NCI-H510A treated with DMSO at 0.1 percent for 48 hours (cell line): Measurements from ENCODE around the gene PHLPP1.

ENCODE experiments used
- DNase-seq: peaks from one replicate; lab custom pipeline; 2025; lab: John Stamatoyannopoulos, UW

PHLPP1 gene

GRCh38 chr18:62741118-62741566 lies 25.8 kb downstream of the PHLPP1 start:
- DNase-seq, result no peak

DNA sequence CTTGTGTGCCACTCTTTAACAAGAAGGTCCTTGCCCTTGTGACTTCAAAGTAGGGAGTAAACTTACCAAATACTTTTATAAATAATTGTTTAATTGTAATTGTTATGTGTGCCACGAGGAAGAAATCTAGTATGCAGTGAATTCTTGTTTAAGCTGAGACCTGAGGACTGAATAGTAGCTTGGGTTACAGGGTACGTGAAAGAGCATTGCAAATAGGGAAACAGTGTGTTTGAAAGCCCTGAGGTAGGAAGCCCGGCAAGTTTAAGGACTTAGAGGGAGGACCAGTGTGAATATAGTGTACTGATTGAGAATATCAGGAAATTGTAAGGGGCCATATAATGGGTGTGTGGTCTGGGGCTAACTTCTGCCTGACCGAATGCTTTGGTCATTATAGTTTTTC lies 26.2 kb downstream of the PHLPP1 start:
- DNase-seq, result no peak

GRCh38 chr18:62744076-62744968 lies 29.0 kb downstream of the PHLPP1 start:
- DNase-seq, result no peak

DNA sequence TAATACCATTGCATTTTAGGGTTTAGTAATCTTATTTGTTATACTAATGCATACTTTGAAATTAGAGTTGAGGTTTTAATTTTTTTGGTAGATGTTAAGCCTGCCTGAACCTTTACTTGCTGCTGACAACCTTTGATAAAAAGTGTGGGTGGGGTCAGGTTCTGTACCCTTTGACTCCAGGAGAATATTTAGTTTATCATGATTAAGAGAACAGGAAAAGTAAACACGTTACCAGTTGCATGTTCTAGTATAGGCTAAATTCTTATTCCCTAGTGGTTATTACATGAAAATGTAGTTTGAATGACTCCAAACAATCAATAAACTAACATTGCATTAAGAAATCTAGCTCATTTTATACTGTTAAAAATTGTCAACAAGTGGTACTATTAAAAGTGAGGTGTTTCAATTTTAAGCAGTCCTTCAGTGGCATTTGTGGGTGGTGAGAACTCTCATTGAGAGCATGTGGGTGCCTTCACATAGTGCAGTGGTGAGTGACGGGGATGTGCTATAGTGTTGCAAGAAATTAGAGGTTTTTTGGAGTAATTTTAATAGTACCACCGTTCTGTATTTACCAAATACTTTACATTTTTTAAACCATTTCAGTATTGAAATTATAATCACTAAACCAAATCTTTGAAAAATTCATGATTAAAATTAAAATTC lies 29.9 kb downstream of the PHLPP1 start:
- DNase-seq, result no peak

- no peak for DNase-seq
These were observed 34.0 kb downstream of the PHLPP1 start for GRCh38 chr18:62749389-62749788.

DNA sequence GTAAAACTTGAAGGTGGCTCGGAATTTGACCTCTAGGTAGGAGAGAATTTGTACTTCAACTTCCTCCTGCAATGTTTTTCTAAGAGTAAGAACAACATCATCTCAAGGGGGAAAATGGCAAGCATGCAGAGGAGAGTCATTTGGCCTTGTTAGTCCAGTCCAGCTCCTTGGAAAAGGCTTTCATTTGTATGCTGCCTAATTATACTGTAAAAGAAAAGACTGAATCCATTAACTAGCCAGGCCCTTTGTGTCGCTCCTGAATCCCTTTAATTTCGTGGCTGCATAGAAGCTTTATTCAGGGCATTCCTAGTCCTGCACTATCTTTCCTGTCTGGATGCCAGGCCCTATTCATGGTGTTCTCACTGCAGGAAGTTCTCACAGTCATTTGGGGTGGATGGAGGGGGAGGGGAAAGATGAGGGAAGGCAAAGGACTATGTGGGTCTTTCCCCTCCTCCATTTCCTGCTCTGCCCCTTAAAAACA lies 36.0 kb downstream of the PHLPP1 start:
- no peak for DNase-seq

GRCh38 chr18:62751977-62752376 lies 36.6 kb downstream of the PHLPP1 start:
- no peak for DNase-seq

GRCh38 chr18:62754026-62754425 lies 38.7 kb downstream of the PHLPP1 start:
- no peak for DNase-seq

DNA sequence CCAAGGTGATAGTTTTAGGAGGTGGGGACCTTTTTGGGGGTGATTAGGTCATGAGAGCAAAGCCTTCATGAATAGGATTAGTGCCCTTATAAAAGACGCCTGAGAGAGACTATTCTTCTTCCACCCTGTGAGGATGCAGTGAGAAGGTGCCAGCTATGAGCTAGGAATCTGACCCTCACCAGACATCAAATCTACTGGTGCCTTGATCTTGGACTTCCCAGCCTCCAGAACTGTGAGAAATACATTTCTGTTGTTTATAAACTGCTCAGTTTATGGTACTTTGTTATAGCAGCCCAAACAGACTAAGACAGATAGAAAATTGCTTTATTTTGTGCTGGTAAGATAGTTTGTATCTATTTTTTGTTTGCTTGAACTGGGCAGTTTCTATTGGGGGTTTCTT lies 40.1 kb downstream of the PHLPP1 start:
- DNase-seq, result no peak

DNA sequence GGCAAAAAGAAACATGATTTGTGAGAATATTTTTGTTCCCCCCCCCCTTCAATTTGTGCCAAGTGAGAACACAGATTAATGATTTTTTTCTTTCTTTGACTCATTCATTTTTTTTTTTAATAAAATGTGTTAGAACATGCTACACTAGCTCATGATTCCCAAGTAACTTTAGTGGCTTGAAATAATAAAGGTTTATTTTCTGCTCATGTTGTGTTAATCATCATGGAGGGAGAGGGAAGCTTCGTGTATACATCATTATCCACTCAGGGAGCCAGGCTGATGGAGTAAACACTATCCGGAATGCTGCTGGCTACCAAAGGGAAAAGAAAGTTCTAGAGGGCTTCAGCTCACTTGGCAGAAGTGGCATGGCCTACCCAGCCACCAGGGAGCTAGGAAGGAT lies 40.6 kb downstream of the PHLPP1 start:
- DNase-seq, result no peak

DNA sequence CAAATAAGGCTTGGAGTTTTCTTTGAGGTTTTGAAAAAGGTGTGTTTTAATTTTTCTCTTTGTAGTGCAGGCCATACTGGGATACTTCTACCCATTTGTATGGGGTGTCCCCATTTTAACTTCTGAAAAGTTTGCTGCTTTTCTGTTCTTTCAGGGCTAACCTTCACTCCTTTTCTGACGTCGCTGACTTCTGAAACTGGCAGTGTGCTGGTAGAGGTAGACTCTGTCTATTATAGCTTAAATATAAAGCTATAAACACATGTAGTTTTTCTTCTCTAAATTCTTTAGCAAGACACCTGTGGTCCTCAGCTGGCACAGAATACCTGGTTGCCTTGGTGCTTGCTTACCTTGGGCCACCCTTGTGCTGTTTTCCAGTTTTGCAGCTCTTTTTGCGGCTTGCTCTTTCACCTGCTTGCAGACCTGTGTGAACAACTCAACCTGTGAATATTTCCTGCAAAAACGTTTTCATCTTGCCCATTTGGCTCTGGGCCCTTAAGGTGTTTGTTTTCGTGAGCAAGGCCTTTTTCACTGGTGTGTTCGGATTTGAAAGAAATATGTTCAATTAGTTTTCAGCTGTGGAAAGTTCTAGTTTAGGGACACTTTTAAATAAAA lies 42.2 kb downstream of the PHLPP1 start:
- no peak for DNase-seq

- DNase-seq, result no peak
These were observed 43.2 kb downstream of the PHLPP1 start for GRCh38 chr18:62758591-62758990.

DNA sequence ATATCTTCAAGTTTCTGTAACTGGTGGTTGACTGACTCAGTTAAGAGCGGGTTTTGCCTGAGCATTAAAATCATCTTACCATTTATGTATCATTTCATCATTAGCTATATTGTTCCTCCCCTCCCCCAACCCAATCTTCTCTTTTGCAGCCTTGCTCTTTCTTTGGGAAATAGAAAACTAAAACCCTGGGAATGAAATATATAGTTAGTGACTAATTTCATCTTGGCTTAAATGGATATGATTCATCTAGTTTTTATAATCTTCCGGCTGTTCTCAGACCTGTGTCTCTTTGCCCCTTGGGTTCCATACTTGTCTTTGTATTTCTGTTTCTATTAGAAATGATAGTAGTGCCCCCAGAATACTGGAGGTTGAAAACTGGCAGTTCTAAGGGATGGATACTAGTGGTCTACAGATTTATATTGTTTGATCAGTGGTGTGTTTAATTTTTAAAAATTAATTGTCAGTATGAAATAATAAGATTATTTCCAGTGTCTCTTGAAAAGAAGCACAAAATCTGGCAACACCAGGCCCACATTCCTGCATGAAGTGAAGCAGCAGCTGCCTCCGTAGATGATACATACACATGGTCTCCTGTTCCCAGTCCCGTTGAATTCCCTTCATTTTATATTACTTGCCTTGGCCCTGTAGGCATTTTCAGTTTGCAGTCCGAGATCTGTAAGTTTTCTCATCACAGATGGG lies 44.5 kb downstream of the PHLPP1 start:
- no peak for DNase-seq

GRCh38 chr18:62760403-62760734 lies 45.0 kb downstream of the PHLPP1 start:
- no peak for DNase-seq

DNA sequence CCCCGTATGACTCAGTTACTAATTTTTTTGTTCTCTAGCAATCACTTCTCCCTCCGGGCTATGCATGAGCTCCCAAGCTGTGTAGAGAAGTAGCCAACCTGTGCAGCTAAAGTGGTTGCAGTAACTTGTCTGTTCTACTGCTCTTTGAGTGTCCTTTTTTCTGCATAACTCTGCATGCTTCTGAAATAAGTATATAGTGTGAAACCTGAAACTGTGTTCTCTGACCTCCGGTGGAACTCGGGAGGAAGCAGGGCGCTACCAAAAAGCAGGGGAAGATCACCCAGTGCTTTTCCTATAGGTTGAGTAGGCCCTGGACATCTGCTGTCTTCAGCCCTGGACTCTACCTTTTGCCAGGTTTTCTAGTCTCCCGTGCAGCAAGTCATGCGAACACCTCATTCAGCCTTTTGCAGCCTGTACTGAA lies 47.8 kb downstream of the PHLPP1 start:
- no peak for DNase-seq

DNA sequence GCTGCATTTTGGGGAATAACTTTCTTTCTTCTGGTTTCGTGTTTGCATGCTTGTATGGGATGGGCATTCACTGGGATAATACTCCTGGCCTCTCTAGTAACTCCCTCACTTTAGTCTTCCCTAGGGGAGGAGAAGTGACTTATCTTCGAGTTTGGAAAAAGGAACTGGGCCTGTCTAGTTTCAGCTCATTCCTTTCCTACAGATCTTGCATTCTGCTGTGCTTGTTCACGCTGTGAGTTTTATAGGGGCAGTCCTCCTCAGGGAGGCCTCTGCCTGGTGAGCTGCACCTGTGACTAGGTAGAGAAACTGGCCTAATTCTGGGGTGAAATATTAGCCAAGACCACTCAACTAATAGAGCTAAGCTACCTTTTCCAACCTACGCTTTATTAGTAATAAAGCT lies 50.9 kb downstream of the PHLPP1 start:
- no peak for DNase-seq

- no peak for DNase-seq
These were observed 52.0 kb downstream of the PHLPP1 start for GRCh38 chr18:62767321-62767720.

DNA sequence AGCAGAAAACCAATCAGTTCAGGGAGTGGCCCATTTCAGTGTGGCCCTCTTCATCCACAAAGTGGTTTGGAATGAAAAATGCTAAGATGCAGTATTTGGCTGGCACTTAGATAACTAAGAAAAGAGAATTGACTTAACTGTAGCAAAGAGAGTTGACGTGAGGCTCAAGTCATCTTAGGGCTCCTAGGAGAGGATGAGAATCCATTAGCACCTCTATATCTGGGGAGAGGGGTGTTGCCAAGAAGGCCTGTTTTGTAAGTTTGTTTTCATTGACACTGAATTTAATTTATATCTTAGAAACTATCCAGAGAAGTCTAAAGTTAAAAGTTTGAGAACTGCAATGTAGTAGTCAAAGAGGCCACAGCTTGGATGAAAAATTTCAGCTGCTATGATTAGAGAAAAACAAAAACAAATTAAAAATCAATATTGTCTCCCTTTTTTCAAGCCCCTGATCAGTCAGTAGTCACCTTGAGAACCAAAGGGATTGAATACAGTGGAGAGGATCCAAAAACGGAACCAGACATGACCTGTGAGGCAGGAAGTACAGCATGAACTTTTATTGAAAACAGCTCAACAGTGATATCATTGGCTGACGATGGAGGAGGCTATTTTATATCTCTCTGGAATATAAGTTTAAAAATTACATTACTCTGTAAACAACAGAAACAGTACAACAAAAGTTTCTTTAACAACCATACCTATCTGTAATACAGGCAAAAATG lies 52.7 kb downstream of the PHLPP1 start:
- no peak for DNase-seq

DNA sequence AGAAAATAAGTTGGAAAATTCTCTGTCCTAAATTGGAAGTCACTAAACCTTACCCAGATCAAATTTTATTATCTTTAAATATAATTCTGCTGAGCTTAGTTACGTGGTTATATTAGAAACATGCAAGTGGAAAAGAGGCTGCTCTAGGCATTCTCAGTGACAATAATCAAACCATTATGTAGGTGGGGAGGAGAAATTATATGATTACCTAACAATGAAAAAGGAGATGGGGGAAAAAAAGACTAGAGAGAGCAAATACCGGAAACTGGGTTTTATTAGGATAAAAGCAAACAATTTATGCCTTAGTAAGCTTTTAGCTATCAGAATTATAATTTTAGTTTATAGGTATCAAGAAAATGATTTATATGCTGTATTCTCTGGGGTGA lies 53.2 kb downstream of the PHLPP1 start:
- no peak for DNase-seq

GRCh38 chr18:62769216-62769615 lies 53.9 kb downstream of the PHLPP1 start:
- DNase-seq, result no peak

DNA sequence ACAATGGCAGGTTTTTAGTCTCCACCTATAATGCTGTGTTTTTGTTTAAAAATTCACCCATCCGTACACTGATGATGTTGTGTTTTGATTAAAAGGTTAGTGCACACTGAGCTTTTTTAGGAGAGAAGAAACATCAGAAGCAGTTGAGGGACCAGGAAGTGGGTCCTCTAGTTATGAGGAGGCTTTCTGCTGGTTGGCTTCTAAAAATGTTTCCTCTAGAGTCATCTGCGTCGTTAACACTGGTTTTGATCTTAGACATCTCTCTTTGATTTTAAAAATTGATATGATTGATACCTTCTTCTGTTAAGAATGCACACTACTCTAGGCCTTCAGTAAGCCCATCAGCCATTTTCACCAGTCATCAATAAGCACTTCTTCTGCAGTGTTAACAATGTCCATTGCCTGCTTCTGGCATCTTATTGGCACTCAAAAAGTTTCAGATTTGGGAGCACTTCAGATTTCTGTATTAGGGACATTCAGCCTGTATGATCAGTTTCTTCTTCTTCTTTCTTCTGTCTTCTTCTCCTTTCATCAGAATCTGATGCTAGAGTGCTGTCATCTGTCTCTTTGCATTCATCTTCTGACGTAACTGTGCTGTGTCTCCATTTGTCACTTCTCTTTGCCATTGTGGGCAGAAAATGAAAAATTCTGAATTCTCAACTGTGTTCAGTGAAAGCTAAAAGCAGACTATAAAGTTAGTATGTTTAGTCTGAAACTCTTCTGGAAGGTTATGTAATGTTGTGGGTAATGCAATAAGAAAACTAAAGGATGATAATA lies 56.3 kb downstream of the PHLPP1 start:
- DNase-seq, result no peak
